Breast epithelium (tissue), 3 donors: ENCODE data around the gene SNAPC5.

Experiments
- POLR2A ChIP-seq: fragments of 450-650 bp; IDR thresholded peaks from one replicate; pipeline ENCODE4 v1.6.1; 2016; ENCODE audit warnings: antibody characterized with exemption, mild to moderate bottlenecking, moderate library complexity
- POLR2AphosphoS5 ChIP-seq, 3 donors: sonication (generic); formaldehyde crosslinking; IDR thresholded peaks; one replicate each; pipeline ENCODE4 v1.6.1; 2017; ENCODE audit warnings: antibody characterized with exemption in 3 of 3
- TF ChIP-seq, protein P1 (sequence below), 3 donors: fragments of 450-650 bp; IDR thresholded peaks; one replicate each; pipeline ENCODE4 v1.5.1; 2016 to 2017; ENCODE audit warnings: antibody characterized with exemption in 3 of 3, mild to moderate bottlenecking in 3 of 3, moderate library complexity in 3 of 3

DNA sequence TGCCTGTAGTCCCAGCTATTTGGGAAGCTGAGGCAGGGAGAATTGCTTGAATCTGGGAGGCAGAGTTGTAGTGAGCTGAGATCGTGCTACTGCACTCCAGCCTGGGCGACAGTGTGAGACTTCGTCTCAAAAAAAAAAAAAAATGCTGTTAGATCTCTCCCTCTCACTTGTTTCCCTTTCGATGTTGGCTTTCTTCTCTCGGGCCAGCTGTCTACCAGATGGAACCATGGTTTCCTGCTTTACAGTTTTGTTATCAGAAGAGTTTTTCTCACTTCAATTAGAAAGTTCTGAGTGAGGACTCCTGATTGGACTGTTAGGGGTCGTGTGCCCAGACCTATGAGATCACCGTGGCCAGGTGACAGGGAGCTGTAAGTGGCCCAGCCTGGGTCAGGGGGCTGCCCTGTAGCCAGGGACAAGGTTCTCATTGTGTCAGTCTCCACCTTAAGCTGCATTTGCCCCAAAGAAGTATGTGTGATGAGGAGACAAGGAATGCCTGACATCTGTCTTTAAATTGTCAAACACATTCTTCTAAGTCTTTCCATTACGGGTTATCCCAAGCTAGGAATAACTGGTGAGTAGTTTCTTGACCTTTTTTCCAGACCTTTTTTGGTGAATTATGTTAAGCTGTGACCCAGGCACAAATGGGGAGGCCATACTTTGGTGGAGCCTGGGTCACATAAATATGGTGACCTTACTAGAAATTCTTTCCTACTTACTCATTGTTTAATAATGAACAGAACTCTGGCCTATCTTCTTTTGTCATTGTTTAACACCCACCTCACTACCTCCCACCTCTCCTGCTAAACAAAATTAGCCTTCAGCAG lies 25.2 kb downstream of the SNAPC5 start:
- TF ChIP-seq, protein P1, sequence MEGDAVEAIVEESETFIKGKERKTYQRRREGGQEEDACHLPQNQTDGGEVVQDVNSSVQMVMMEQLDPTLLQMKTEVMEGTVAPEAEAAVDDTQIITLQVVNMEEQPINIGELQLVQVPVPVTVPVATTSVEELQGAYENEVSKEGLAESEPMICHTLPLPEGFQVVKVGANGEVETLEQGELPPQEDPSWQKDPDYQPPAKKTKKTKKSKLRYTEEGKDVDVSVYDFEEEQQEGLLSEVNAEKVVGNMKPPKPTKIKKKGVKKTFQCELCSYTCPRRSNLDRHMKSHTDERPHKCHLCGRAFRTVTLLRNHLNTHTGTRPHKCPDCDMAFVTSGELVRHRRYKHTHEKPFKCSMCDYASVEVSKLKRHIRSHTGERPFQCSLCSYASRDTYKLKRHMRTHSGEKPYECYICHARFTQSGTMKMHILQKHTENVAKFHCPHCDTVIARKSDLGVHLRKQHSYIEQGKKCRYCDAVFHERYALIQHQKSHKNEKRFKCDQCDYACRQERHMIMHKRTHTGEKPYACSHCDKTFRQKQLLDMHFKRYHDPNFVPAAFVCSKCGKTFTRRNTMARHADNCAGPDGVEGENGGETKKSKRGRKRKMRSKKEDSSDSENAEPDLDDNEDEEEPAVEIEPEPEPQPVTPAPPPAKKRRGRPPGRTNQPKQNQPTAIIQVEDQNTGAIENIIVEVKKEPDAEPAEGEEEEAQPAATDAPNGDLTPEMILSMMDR (IDR thresholded peaks at IDR 0.05) = no peak
- TF ChIP-seq POLR2AphosphoS5 (IDR thresholded peaks at IDR 0.05) (no peak), POLR2A (no peak)
